ENCODE measurements around the gene MGAT5B.

- peak; percentile 53 for TF ChIP-seq RAD21 (IDR thresholded peaks at IDR 0.05; ENCODE audit: low read depth)
- TF ChIP-seq MAX (IDR thresholded peaks at IDR 0.05), result no peak
- TF ChIP-seq CTCF (IDR thresholded peaks at IDR 0.05 in 2 of 3, conservative IDR thresholded peaks at IDR 0.05 in 1 of 3; ENCODE audit: borderline replicate concordance in 1 of 3, insufficient read depth in 1 of 3, low read depth in 2 of 3, low read length in 2 of 3), result peak; percentile 32 to 42 (median 38); a peak in 4 of 6 replicates
- no peak for TF ChIP-seq EZH2 (IDR thresholded peaks at IDR 0.05)
- TF ChIP-seq POLR2AphosphoS5 (IDR thresholded peaks at IDR 0.05; ENCODE audit: low read depth, low read length), result no peak
- no peak for TF ChIP-seq POLR2A (IDR thresholded peaks at IDR 0.05; ENCODE audit: borderline replicate concordance, extremely low read depth, insufficient read depth, insufficient read length)
- TF ChIP-seq CEBPB (IDR thresholded peaks at IDR 0.05; ENCODE audit: low read depth), result no peak
- TF ChIP-seq ZNF274 (IDR thresholded peaks at IDR 0.05; ENCODE audit: low read depth, low read length), result no peak
- TF ChIP-seq EGR1 (IDR thresholded peaks at IDR 0.05; ENCODE audit: low read depth), result no peak
Observed at GRCh38 chr17:76887802-76888201, 19.6 kb downstream of the MGAT5B start.
